Measurements from ENCODE around the gene FAM98B. TPM values are rescaled to one million over a fixed set of nuclear protein-coding genes. Genes with fewer than 3 reads are reported as not detected.
A peak's percentile ranks its signal among the peaks of the same experiment; 100 is the strongest.

The FAM98B gene
- total RNA-seq, 1 experiment from 2014 or later, result 38.1 TPM

- no peaks in the 10 kb centered on the region for H3K9me3 Mint-ChIP-seq
- ChIA-PET POLR2A (no interaction called here), CTCF (interaction anchor here (0.6 to 2.6 kb wide), 10 partner anchors 13 to 478 kb away, joined by 3 to 9 read pairs (median 4); partner anchors contain the start of genes FAM98B and RASGRP1)
- no peaks in the 10 kb centered on the region for H3K4me1 Mint-ChIP-seq
- TF ChIP-seq CTCF (IDR thresholded peaks at IDR 0.05) (peak; percentile 44; the same call in 1 of the 2 replicates), CREM (CRISPR knock-in tag; IDR thresholded peaks at IDR 0.05) (no peak)
- DNase-seq (ENCODE audit: low spot score), result no peak
- peak; percentile 85 for ATAC-seq
- no peak overlapping the region for H3K27ac Mint-ChIP-seq
- peaks cover 34% of the 10 kb centered on the region for H3K36me3 Mint-ChIP-seq
- no peak overlapping the region for H3K4me3 Mint-ChIP-seq
- H3K27me3 Mint-ChIP-seq (ENCODE audit: low read depth), result no peaks in the 10 kb centered on the region
These were observed 20.3 kb downstream of the FAM98B start for GRCh38 chr15:38474155-38474757.

- no peak for TF ChIP-seq ZNF425 (CRISPR knock-in tag; conservative IDR thresholded peaks at IDR 0.05)
- no peak for TF ChIP-seq CDX4 (CRISPR knock-in tag; IDR thresholded peaks at IDR 0.05; ENCODE audit: borderline replicate concordance)
- TF ChIP-seq SMAD3 (CRISPR knock-in tag; IDR thresholded peaks at IDR 0.05; ENCODE audit: borderline replicate concordance), result no peak
- no peak for TF ChIP-seq E2F5 (CRISPR knock-in tag; IDR thresholded peaks at IDR 0.05)
- no peak for TF ChIP-seq PRRX2 (CRISPR knock-in tag; IDR thresholded peaks at IDR 0.05)
- DNase-seq (ENCODE audit: low spot score), result no peak
- Mint-ChIP-seq H3K9me3 (no peaks in the 10 kb centered on the region), H3K36me3 (peaks cover 34% of the 10 kb centered on the region), H3K4me3 (no peak overlapping the region), H3K27ac (no peak overlapping the region), H3K4me1 (no peaks in the 10 kb centered on the region), H3K27me3 (ENCODE audit: low read depth) (no peaks in the 10 kb centered on the region)
- ChIA-PET POLR2A (no interaction called here), CTCF (interaction anchor here (1.8 to 2.6 kb wide), 4 partner anchors 21 to 216 kb away, joined by 8 to 9 read pairs (median 8); partner anchors contain the start of genes FAM98B and RASGRP1)
- ATAC-seq, result no peak
These were observed 21.4 kb downstream of the FAM98B start for GRCh38 chr15:38475361-38475760.

- no peak for ATAC-seq
- Mint-ChIP-seq H3K9me3 (no peaks in the 10 kb centered on the region), H3K36me3 (peaks cover 35% of the 10 kb centered on the region), H3K4me3 (no peak overlapping the region), H3K27ac (no peak overlapping the region), H3K27me3 (ENCODE audit: low read depth) (no peaks in the 10 kb centered on the region), H3K4me1 (no peaks in the 10 kb centered on the region)
- DNase-seq (ENCODE audit: low spot score), result no peak
- TF ChIP-seq PRRX2 (CRISPR knock-in tag; IDR thresholded peaks at IDR 0.05), result no peak
- TF ChIP-seq SMAD3 (CRISPR knock-in tag; IDR thresholded peaks at IDR 0.05; ENCODE audit: borderline replicate concordance), result no peak
- no peak for TF ChIP-seq AR (CRISPR knock-in tag; IDR thresholded peaks at IDR 0.05)
- no peak for TF ChIP-seq CDX4 (CRISPR knock-in tag; IDR thresholded peaks at IDR 0.05; ENCODE audit: borderline replicate concordance)
- no peak for TF ChIP-seq ZNF416 (CRISPR knock-in tag; IDR thresholded peaks at IDR 0.05)
- no peak for TF ChIP-seq NR3C1 (CRISPR knock-in tag; conservative IDR thresholded peaks at IDR 0.05; ENCODE audit: low read depth)
- TF ChIP-seq TCF7 (CRISPR knock-in tag; IDR thresholded peaks at IDR 0.05; ENCODE audit: low read depth), result no peak
- no peak for TF ChIP-seq ZNF396 (CRISPR knock-in tag; IDR thresholded peaks at IDR 0.05; ENCODE audit: borderline replicate concordance)
- TF ChIP-seq NR2C2 (CRISPR knock-in tag; IDR thresholded peaks at IDR 0.05), result no peak
- ChIA-PET POLR2A (no interaction called here), CTCF (interaction anchor here (1.3 to 2.6 kb wide), 3 partner anchors 21 to 224 kb away, joined by 3 to 8 read pairs (median 8); partner anchors contain the start of gene FAM98B)
These were observed 22.2 kb downstream of the FAM98B start for GRCh38 chr15:38476120-38476519.
